Frontal cortex (tissue), 4 donors: ENCODE results near the gene DSCAM. TPM values are rescaled to one million over a fixed set of nuclear protein-coding genes. Genes with fewer than 3 reads are reported as not detected.

Experiments
- DNase-seq, 2 donors: peaks; one replicate each; pipeline ENCODE4 v3.0.0; 2012; ENCODE audit warnings: low spot score in 2 of 2
- FAIRE-seq: peaks from 2 replicates; lab custom pipeline; 2012; peaks lifted over from hg19 to GRCh38; lab: Jason Lieb, UNC
- total RNA-seq: library from RNA; depleted of rRNA; stranded (reverse); fragments of >200 nt; gene quantifications from one replicate; pipeline ENCODE4 v1.2.3, GENCODE V29; 2014
- donor health status: control.
- donor health status: control.
- donor health status: control.

Gene DSCAM
- total RNA-seq, 1 donor from 2014 or later: 11.8 TPM

- no peak for DNase-seq
- no peak for FAIRE-seq
Measured at GRCh38 chr21:40633048-40633447, 213.9 kb downstream of the DSCAM start.

- DNase-seq: no peak
- no peak for FAIRE-seq
Measured at GRCh38 chr21:40631211-40631610, 215.7 kb downstream of the DSCAM start.

GRCh38 chr21:40625991-40626390 lies 221.0 kb downstream of the DSCAM start:
- FAIRE-seq (no peak), DNase-seq (no peak)

GRCh38 chr21:40623528-40623927 lies 223.4 kb downstream of the DSCAM start:
- FAIRE-seq: no peak
- no peak for DNase-seq

GRCh38 chr21:40622531-40622930 lies 224.4 kb downstream of the DSCAM start:
- FAIRE-seq: no peak
- no peak for DNase-seq

- FAIRE-seq (no peak), DNase-seq (no peak)
Measured at GRCh38 chr21:40620386-40621145, 226.4 kb downstream of the DSCAM start.

GRCh38 chr21:40618191-40618973 lies 228.6 kb downstream of the DSCAM start:
- DNase-seq (no peak), FAIRE-seq (no peak)

- FAIRE-seq (no peak), DNase-seq (no peak)
Measured at GRCh38 chr21:40616377-40616704, 230.6 kb downstream of the DSCAM start.

- FAIRE-seq (no peak), DNase-seq (no peak)
Measured at GRCh38 chr21:40615505-40616376, 231.2 kb downstream of the DSCAM start.

- DNase-seq (no peak), FAIRE-seq (no peak)
Measured at GRCh38 chr21:40613546-40614030, 233.4 kb downstream of the DSCAM start.

GRCh38 chr21:40610345-40610744 lies 236.6 kb downstream of the DSCAM start:
- FAIRE-seq: no peak
- DNase-seq: no peak

GRCh38 chr21:40606341-40606740 lies 240.6 kb downstream of the DSCAM start:
- no peak for DNase-seq
- FAIRE-seq: no peak

GRCh38 chr21:40605094-40605493 lies 241.9 kb downstream of the DSCAM start:
- DNase-seq: no peak

GRCh38 chr21:40603774-40604173 lies 243.2 kb downstream of the DSCAM start:
- DNase-seq (no peak), FAIRE-seq (no peak)

More at GRCh38 chr21:40605094-40605493, 241.9 kb downstream of the DSCAM start:
- FAIRE-seq: no peak

- FAIRE-seq: no peak
- DNase-seq: no peak
Measured at GRCh38 chr21:40602080-40602479, 244.9 kb downstream of the DSCAM start.

- FAIRE-seq (no peak), DNase-seq (no peak)
Measured at GRCh38 chr21:40595806-40596205, 251.2 kb downstream of the DSCAM start.

- DNase-seq (no peak), FAIRE-seq (no peak)
Measured at GRCh38 chr21:40587736-40588346, 259.1 kb downstream of the DSCAM start.

- DNase-seq (no peak), FAIRE-seq (no peak)
Measured at GRCh38 chr21:40586575-40586974, 260.4 kb downstream of the DSCAM start.

GRCh38 chr21:40577285-40578043 lies 269.5 kb downstream of the DSCAM start:
- DNase-seq: no peak
- FAIRE-seq: no peak
